NCI-H345 treated with DMSO at 0.1 percent for 48 hours (cell line): ENCODE data around the gene PROP1.
"Not testable (repeated sequence)": the region's sequence is repeated elsewhere in the genome, so short reads cannot be mapped to it uniquely, and the experiment has no call there.

Experiments used
- DNase-seq: peaks from one replicate; lab custom pipeline; 2025; ENCODE audit not compliant: unreplicated experiment; lab: John Stamatoyannopoulos, UW

Gene PROP1

DNA sequence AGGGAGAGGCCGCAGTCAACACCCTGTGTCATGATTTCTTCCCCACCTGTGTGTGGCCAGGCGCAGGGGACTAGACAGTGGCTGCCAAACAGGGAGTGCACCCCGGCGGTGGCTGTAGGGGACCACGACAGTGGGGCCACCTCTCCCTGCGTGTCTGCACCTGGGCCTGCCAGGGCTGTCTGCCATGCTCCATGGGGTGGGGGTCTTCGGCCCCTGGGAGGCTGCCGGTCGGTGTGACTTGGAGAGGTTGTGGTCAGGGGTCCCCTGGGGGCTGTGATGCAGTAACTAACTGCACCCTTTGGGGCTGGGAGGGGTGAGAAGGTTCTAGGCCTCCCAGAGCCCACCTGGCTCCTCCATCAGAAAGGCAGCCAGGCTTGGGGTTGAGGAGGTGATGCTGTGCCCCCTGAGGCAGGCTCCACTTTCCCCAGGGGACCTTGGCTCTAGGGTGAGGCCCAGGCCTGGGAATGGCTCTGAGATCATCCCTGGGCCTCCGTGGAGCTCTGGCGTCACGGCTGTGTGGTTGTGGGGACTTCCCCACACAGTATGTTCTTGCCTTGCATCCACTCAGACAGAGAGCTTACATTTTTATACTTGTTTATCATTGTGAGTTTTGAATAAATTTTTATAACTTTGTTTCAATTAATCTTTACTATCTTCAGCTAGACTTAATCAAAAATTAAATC, 50.3 kb downstream of the PROP1 start:
- not testable (repeated sequence) for DNase-seq

GRCh38 chr5:177945145-177945544, 50.9 kb downstream of the PROP1 start:
- DNase-seq = not testable (repeated sequence)

GRCh38 chr5:177943805-177944736, 52.0 kb downstream of the PROP1 start:
- not testable (repeated sequence) for DNase-seq

- not testable (repeated sequence) for DNase-seq
Observed at GRCh38 chr5:177942896-177943295, 53.1 kb downstream of the PROP1 start.
